ENCODE data around the gene PTPRN2. TPM values are rescaled to one million over a fixed set of nuclear protein-coding genes. Genes with fewer than 3 reads are reported as not detected.

PTPRN2 gene
- total and polyA plus RNA-seq, 2 donors (not counting 3 experiments of a cell fraction or from before 2014, with no cell fraction given) = 0.62 to 0.88 TPM

- no peaks in the 10 kb centered on the region for H3K9me3 ChIP-seq (replicated peaks; ENCODE audit: control insufficient read depth, insufficient read depth, low read length)
- no peaks in the 10 kb centered on the region for H3K36me3 ChIP-seq (ENCODE audit: control insufficient read depth in 2 of 2, extremely low read depth in 1 of 2, insufficient read depth in 2 of 2, low read length in 2 of 2)
- no peaks in the 10 kb centered on the region for H3K79me2 ChIP-seq (ENCODE audit: control insufficient read depth, insufficient read depth, low read length)
- no peaks in the 10 kb centered on the region for H4K20me1 ChIP-seq (replicated peaks; ENCODE audit: control insufficient read depth, extremely low read depth, insufficient read depth, low read length)
- H3K27ac ChIP-seq (ENCODE audit: insufficient read depth, low read depth, low read length) = no peak overlapping the region
- TF ChIP-seq FOS (IDR thresholded peaks at IDR 0.05; ENCODE audit: borderline replicate concordance, insufficient read depth, low read length) = no peak
- no peak for TF ChIP-seq EZH2 (IDR thresholded peaks at IDR 0.05; ENCODE audit: borderline replicate concordance, low read depth, low read length, severe bottlenecking)
- no peak for TF ChIP-seq POLR2AphosphoS5 (IDR thresholded peaks at IDR 0.05; ENCODE audit: insufficient read depth, low read depth, low read length)
- TF ChIP-seq, protein P1, sequence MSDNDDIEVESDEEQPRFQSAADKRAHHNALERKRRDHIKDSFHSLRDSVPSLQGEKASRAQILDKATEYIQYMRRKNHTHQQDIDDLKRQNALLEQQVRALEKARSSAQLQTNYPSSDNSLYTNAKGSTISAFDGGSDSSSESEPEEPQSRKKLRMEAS (IDR thresholded peaks at IDR 0.05; ENCODE audit: insufficient read depth, insufficient read length) = no peak
- no peak for TF ChIP-seq JUN (IDR thresholded peaks at IDR 0.05; ENCODE audit: borderline replicate concordance, insufficient read depth, insufficient read length, low read depth)
- TF ChIP-seq CTCF (IDR thresholded peaks at IDR 0.05; ENCODE audit: extremely low read depth in 1 of 2, insufficient read depth in 1 of 2, low read depth in 1 of 2, low read length in 2 of 2) = no peak
- TF ChIP-seq MYC (IDR thresholded peaks at IDR 0.05; ENCODE audit: low read depth, low read length) = no peak
- no peak for TF ChIP-seq POLR2A (IDR thresholded peaks at IDR 0.05; ENCODE audit: low read depth, low read length)
- no peak for TF ChIP-seq GATA2 (IDR thresholded peaks at IDR 0.05; ENCODE audit: insufficient read depth, insufficient read length, low read depth, low read length)
- H3K9me1 ChIP-seq (replicated peaks; ENCODE audit: control insufficient read depth, extremely low read depth, insufficient read depth, low read length) = no peaks in the 10 kb centered on the region
- dilution Hi-C loops (cut with MboI; ENCODE audit: extremely low pct_ligation_motif_present, low sequenced_read_pairs) (no loop called here), intact Hi-C loops (cut with micrococcal nuclease) (no loop called here)
- BruUV-seq (replicated peaks) = no TSS peak
- ChIA-PET POLR2A (no interaction called here), CTCF (no interaction called here)
- no peak overlapping the region for H3K4me3 ChIP-seq (replicated peaks in 1 of 3; ENCODE audit: insufficient read depth in 1 of 3, low read depth in 1 of 3, low read length in 3 of 3)
- H3K4me2 ChIP-seq (ENCODE audit: insufficient read depth, low read length) = no peak overlapping the region
- no peaks in the 10 kb centered on the region for H3K27me3 ChIP-seq (ENCODE audit: control insufficient read depth in 2 of 2, insufficient read depth in 2 of 2, low read length in 2 of 2)
- H3K9ac ChIP-seq (replicated peaks; ENCODE audit: extremely low read depth, insufficient read depth, low read length) = no peak overlapping the region
- FAIRE-seq = no peak
- no peaks in the 10 kb centered on the region for H3K4me1 ChIP-seq (ENCODE audit: control insufficient read depth, extremely low read depth, insufficient read depth, low read length)
- DNase-seq (ENCODE audit: low read depth, low spot score) = no peak
- no peak overlapping the region for H2AFZ ChIP-seq (ENCODE audit: low read depth, low read length)
Observed at GRCh38 chr7:157704365-157704764, 883.3 kb downstream of the PTPRN2 start.

Measured in endothelial cell of umbilical vein (primary cell).